Muscle of leg (tissue), 11 donors: ENCODE results near the gene CFAP251. TPM values are rescaled to one million over a fixed set of nuclear protein-coding genes. Genes with fewer than 3 reads are reported as not detected.
A peak's percentile ranks its signal among the peaks of the same experiment; 100 is the strongest.
"Not testable (repeated sequence)": the region's sequence is repeated elsewhere in the genome, so short reads cannot be mapped to it uniquely, and the experiment has no call there.

Source experiments
- DNase-seq: peaks from one replicate; pipeline ENCODE4 v3.0.0; 2013
- H3K27ac ChIP-seq: one replicate; pipeline ENCODE4 v1.5.1; 2013; ENCODE audit warnings: mild to moderate bottlenecking, low read length, control low read depth
- H3K27me3 ChIP-seq: one replicate; pipeline ENCODE4 v1.6.1; 2013; ENCODE audit warnings: low read length; ENCODE audit not compliant: control insufficient read depth, insufficient read depth
- H3K36me3 ChIP-seq: one replicate; pipeline ENCODE4 v1.6.1; 2013; ENCODE audit warnings: low read length; ENCODE audit not compliant: control insufficient read depth, insufficient read depth
- H3K4me1 ChIP-seq: one replicate; pipeline ENCODE4 v1.6.1; 2013; ENCODE audit warnings: low read length; ENCODE audit not compliant: control insufficient read depth, insufficient read depth
- H3K4me3 ChIP-seq: one replicate; pipeline ENCODE4 v1.5.1; 2013; ENCODE audit warnings: low read length, control low read depth
- H3K9me3 ChIP-seq: replicated peaks from 2 replicates; pipeline ENCODE4 v1.6.1; 2013; ENCODE audit warnings: low read depth, low read length; ENCODE audit not compliant: control insufficient read depth
- WGBS: methylation state at CpG from one replicate; pipeline ENCODE4 v1.1.5; 2013; ENCODE audit warnings: missing lambda C conversion rate; ENCODE audit not compliant: insufficient coverage; 5-methylcytosine and 5-hydroxymethylcytosine counted together
- polyA plus RNA-seq, 8 donors: library from polyadenylated mRNA; unstranded; fragments of 120-200 nt; gene quantifications; one replicate each; pipeline versions ENCODE4 v1.2.1 to v1.2.3, GENCODE V29; 2013; ENCODE audit warnings: inconsistent platforms in 1 of 8, low replicate concordance in 1 of 8; ENCODE audit not compliant: insufficient read length in 8 of 8, insufficient read depth in 1 of 8
- total RNA-seq: library from RNA; stranded (reverse); fragments of 120-200 nt; gene quantifications from one replicate; pipeline ENCODE4 v1.2.4, GENCODE V29; 2013

The CFAP251 gene
- total and polyA plus RNA-seq, 9 donors = 0.74 to 2.1 (median 1.2) TPM

GRCh38 chr12:122040579-122041386 is 122.4 kb downstream of the CFAP251 start:
- H3K4me3 ChIP-seq = no peak overlapping the region
- H3K27me3 ChIP-seq = no peaks in the 10 kb centered on the region
- no peak overlapping the region for H3K27ac ChIP-seq
- WGBS = 89% methylated on average over 17 of the region's 21 CpGs
- H3K4me1 ChIP-seq = no peaks in the 10 kb centered on the region
- peaks cover 48% of the 10 kb centered on the region for H3K36me3 ChIP-seq
- no peaks in the 10 kb centered on the region for H3K9me3 ChIP-seq
- no peak for DNase-seq

GRCh38 chr12:122041458-122041857 is 123.1 kb downstream of the CFAP251 start:
- not testable (repeated sequence) for H3K4me1 ChIP-seq, H3K27me3 ChIP-seq, H3K27ac ChIP-seq, H3K4me3 ChIP-seq, DNase-seq, H3K9me3 ChIP-seq
- 100% methylated on average over 1 of the region's 3 CpGs for WGBS
- peaks cover 46% of the 10 kb centered on the region for H3K36me3 ChIP-seq

- DNase-seq = no peak
- H3K27ac ChIP-seq = no peak overlapping the region
- 80% methylated on average over 6 of the region's 11 CpGs for WGBS
- H3K36me3 ChIP-seq = peaks cover 43% of the 10 kb centered on the region
- H3K9me3 ChIP-seq = no peaks in the 10 kb centered on the region
- H3K27me3 ChIP-seq = no peaks in the 10 kb centered on the region
- H3K4me3 ChIP-seq = no peak overlapping the region
- H3K4me1 ChIP-seq = no peaks in the 10 kb centered on the region
These were observed 124.5 kb downstream of the CFAP251 start for GRCh38 chr12:122042910-122043309.

- no peaks in the 10 kb centered on the region for H3K9me3 ChIP-seq
- no peak for DNase-seq
- H3K27ac ChIP-seq = no peak overlapping the region
- no peak overlapping the region for H3K4me3 ChIP-seq
- 91% methylated on average over 13 of the region's 15 CpGs for WGBS
- no peaks in the 10 kb centered on the region for H3K27me3 ChIP-seq
- H3K36me3 ChIP-seq = peaks cover 42% of the 10 kb centered on the region
- H3K4me1 ChIP-seq = no peaks in the 10 kb centered on the region
These were observed 125.1 kb downstream of the CFAP251 start for GRCh38 chr12:122043476-122043875.

- Histone ChIP-seq H3K27ac (no peak overlapping the region), H3K4me3 (no peak overlapping the region), H3K27me3 (no peaks in the 10 kb centered on the region), H3K36me3 (peaks cover 37% of the 10 kb centered on the region), H3K4me1 (no peaks in the 10 kb centered on the region), H3K9me3 (no peaks in the 10 kb centered on the region)
- no peak for DNase-seq
- WGBS = 96% methylated on average over 7 of the region's 7 CpGs
These were observed 126.9 kb downstream of the CFAP251 start for GRCh38 chr12:122045262-122045661.

GRCh38 chr12:122046145-122046544 is 127.8 kb downstream of the CFAP251 start:
- peaks cover 3% of the 10 kb centered on the region for H3K4me1 ChIP-seq
- peaks cover 42% of the 10 kb centered on the region for H3K36me3 ChIP-seq
- H3K27me3 ChIP-seq = no peaks in the 10 kb centered on the region
- H3K27ac ChIP-seq = no peak overlapping the region
- no peak overlapping the region for H3K4me3 ChIP-seq
- DNase-seq = no peak
- H3K9me3 ChIP-seq = no peaks in the 10 kb centered on the region
- 89% methylated on average over 7 of the region's 7 CpGs for WGBS

GRCh38 chr12:122048151-122048550 is 129.8 kb downstream of the CFAP251 start:
- Histone ChIP-seq H3K9me3 (no peaks in the 10 kb centered on the region), H3K4me3 (no peak overlapping the region), H3K4me1 (peaks cover 9% of the 10 kb centered on the region), H3K27me3 (no peaks in the 10 kb centered on the region), H3K36me3 (peaks cover 41% of the 10 kb centered on the region), H3K27ac (no peak overlapping the region)
- DNase-seq = no peak
- WGBS = 77% methylated on average over 3 of the region's 8 CpGs

GRCh38 chr12:122049827-122050226 is 131.4 kb downstream of the CFAP251 start:
- DNase-seq = no peak
- Histone ChIP-seq H3K27ac (no peak overlapping the region), H3K27me3 (no peaks in the 10 kb centered on the region), H3K4me3 (no peak overlapping the region), H3K9me3 (no peaks in the 10 kb centered on the region), H3K36me3 (peaks cover 31% of the 10 kb centered on the region), H3K4me1 (peaks cover 14% of the 10 kb centered on the region)
- WGBS = 85% methylated on average over 8 of the region's 9 CpGs

GRCh38 chr12:122050706-122051105 is 132.3 kb downstream of the CFAP251 start:
- WGBS = 84% methylated on average over 17 of the region's 20 CpGs
- Histone ChIP-seq H3K9me3 (no peaks in the 10 kb centered on the region), H3K4me1 (peaks cover 16% of the 10 kb centered on the region)

GRCh38 chr12:122051231-122051876 is 133.0 kb downstream of the CFAP251 start:
- Histone ChIP-seq H3K4me3 (no peak overlapping the region), H3K27me3 (no peaks in the 10 kb centered on the region), H3K9me3 (no peaks in the 10 kb centered on the region), H3K36me3 (peaks cover 37% of the 10 kb centered on the region), H3K27ac (peak overlapping the region; percentile 78), H3K4me1 (peaks cover 16% of the 10 kb centered on the region)
- peak; percentile 49 for DNase-seq
- WGBS = 62% methylated on average over 11 of the region's 14 CpGs

More at GRCh38 chr12:122050706-122051105, 132.3 kb downstream of the CFAP251 start:
- peak overlapping the region; percentile 78 for H3K27ac ChIP-seq
- H3K4me3 ChIP-seq = no peak overlapping the region
- no peak for DNase-seq
- H3K36me3 ChIP-seq = peaks cover 34% of the 10 kb centered on the region
- no peaks in the 10 kb centered on the region for H3K27me3 ChIP-seq
